Activated T-cell treated with anti-CD3 and anti-CD28 coated beads for 4 hours (primary cell): Measurements from ENCODE around the gene ZNF521.

Source experiments
- DNase-seq: peaks from one replicate; pipeline ENCODE4 v3.0.0-alpha.2; 2020

ZNF521 gene

GRCh38 chr18:25016666-25017065 is 335.3 kb downstream of the ZNF521 start:
- DNase-seq, result no peak

- DNase-seq, result no peak
These were observed 335.8 kb downstream of the ZNF521 start for GRCh38 chr18:25016181-25016580.
